IMR-90 (cell line): ENCODE results near the gene FBXW8. TPM values are rescaled to one million over a fixed set of nuclear protein-coding genes. Genes with fewer than 3 reads are reported as not detected.

ENCODE experiments used
- ATAC-seq: fragments of 200-7000 bp; cut with Tn5 transposase; 2 replicates; pipeline ENCODE4 v1.9.1; 2020; ENCODE audit warnings: low read depth, mild to moderate bottlenecking, moderate library complexity
- BruUV-seq: library from RNA; stranded (reverse); fragments of 400-500 nt; replicated peaks from 2 replicates; lab custom pipeline; 2021; lab: Mats Ljungman, UMichigan
- CTCF ChIA-PET: fragments of 300-600 bp; formaldehyde crosslinking; extraction: SDS; loops from one replicate; lab custom pipeline; 2021; ENCODE audit warnings: antibody characterized with exemption; lab: Yijun Ruan, JAX
- POLR2A ChIA-PET: fragments of 300-600 bp; sonication (Branson Sonifier 250); formaldehyde crosslinking; loops from one replicate; lab custom pipeline; 2022; ENCODE audit warnings: antibody characterized with exemption; ENCODE audit not compliant: unreplicated experiment; lab: Charles Lee
- DNase-seq: peaks from one replicate; pipeline ENCODE4 v3.0.0; 2013
- H2AFZ ChIP-seq: replicated peaks from 2 replicates; pipeline ENCODE3; 2013; ENCODE audit warnings: low read length, mild to moderate bottlenecking; ENCODE audit not compliant: poor library complexity
- H2AK5ac ChIP-seq: 2 replicates; pipeline ENCODE4 v1.6.1; 2013; ENCODE audit warnings: low read depth, low read length, inconsistent platforms
- H2AK9ac ChIP-seq: replicated peaks from 2 replicates; pipeline ENCODE3; 2013; ENCODE audit warnings: mild to moderate bottlenecking, low read depth, low read length, moderate library complexity; ENCODE audit not compliant: poor library complexity
- H2BK120ac ChIP-seq: 2 replicates; pipeline ENCODE4 v1.6.1; 2013; ENCODE audit warnings: low read depth, low read length, inconsistent platforms
- H2BK15ac ChIP-seq: 3 replicates; pipeline ENCODE4 v1.6.1; 2013; ENCODE audit warnings: low read depth, low read length, inconsistent platforms
- H2BK20ac ChIP-seq: 2 replicates; pipeline ENCODE4 v1.6.1; 2013; ENCODE audit warnings: low read depth, mild to moderate bottlenecking, inconsistent platforms, low read length, moderate library complexity
- H2BK5ac ChIP-seq: 2 replicates; pipeline ENCODE4 v1.6.1; 2013; ENCODE audit warnings: mild to moderate bottlenecking, low read depth, low read length, inconsistent platforms; ENCODE audit not compliant: poor library complexity, severe bottlenecking
- H3K14ac ChIP-seq: replicated peaks from 2 replicates; pipeline ENCODE4 v1.6.1; 2013; ENCODE audit warnings: low read depth, low read length, inconsistent platforms
- H3K18ac ChIP-seq: 2 replicates; pipeline ENCODE4 v1.6.1; 2013; ENCODE audit warnings: low read depth, low read length, control low read depth
- H3K23ac ChIP-seq: 2 replicates; pipeline ENCODE4 v1.6.1; 2013; ENCODE audit warnings: low read depth, low read length, inconsistent platforms
- H3K27ac ChIP-seq: 2 replicates; pipeline ENCODE4 v1.5.1; 2013; ENCODE audit warnings: mild to moderate bottlenecking, control low read depth, low read length; ENCODE audit not compliant: insufficient read depth
- H3K27me3 ChIP-seq: 2 replicates; pipeline ENCODE4 v1.6.1; 2013; ENCODE audit warnings: low read length; ENCODE audit not compliant: control insufficient read depth, insufficient read depth
- H3K36me3 ChIP-seq: 2 replicates; pipeline ENCODE4 v1.6.1; 2013; ENCODE audit warnings: low read length, mixed read lengths; ENCODE audit not compliant: control insufficient read depth, insufficient read depth
- H3K4ac ChIP-seq: 2 replicates; pipeline ENCODE4 v1.6.1; 2013; ENCODE audit warnings: low read depth, low read length, inconsistent platforms
- H3K4me1 ChIP-seq: 2 replicates; pipeline ENCODE4 v1.6.1; 2013; ENCODE audit warnings: low read length, mixed read lengths; ENCODE audit not compliant: control insufficient read depth, insufficient read depth
- H3K4me2 ChIP-seq: 2 replicates; pipeline ENCODE4 v1.6.1; 2013; ENCODE audit warnings: low read depth, mild to moderate bottlenecking, control low read depth, low read length, moderate library complexity
- H3K4me3 ChIP-seq: 2 replicates; pipeline ENCODE4 v1.5.1; 2013; ENCODE audit warnings: low read depth, mild to moderate bottlenecking, control low read depth, low read length, moderate library complexity; ENCODE audit not compliant: insufficient read depth
- H3K56ac ChIP-seq: 2 replicates; pipeline ENCODE4 v1.6.1; 2013; ENCODE audit warnings: low read length, inconsistent platforms; ENCODE audit not compliant: insufficient read depth; ENCODE audit errors: extremely low read depth
- H3K79me1 ChIP-seq, 2 experiments: 2 replicates each; pipeline ENCODE4 v1.6.1; 2013; ENCODE audit warnings: low read length in 2 of 2, inconsistent platforms in 1 of 2, low read depth in 1 of 2
- H3K9ac ChIP-seq: 2 replicates; pipeline ENCODE4 v1.6.1; 2013; ENCODE audit warnings: low read depth, low read length, control low read depth
- H3K9me1 ChIP-seq: 2 replicates; pipeline ENCODE4 v1.6.1; 2013; ENCODE audit warnings: low read length, inconsistent platforms; ENCODE audit not compliant: insufficient read depth
- H3K9me3 ChIP-seq: 2 replicates; pipeline ENCODE4 v1.6.1; 2013; ENCODE audit warnings: low read length; ENCODE audit not compliant: control insufficient read depth, insufficient read depth
- H4K20me1 ChIP-seq: 2 replicates; pipeline ENCODE4 v1.6.1; 2013; ENCODE audit warnings: low read length, inconsistent platforms; ENCODE audit not compliant: insufficient read depth
- H4K5ac ChIP-seq: 2 replicates; pipeline ENCODE4 v1.6.1; 2013; ENCODE audit warnings: mild to moderate bottlenecking, low read depth, low read length, control low read depth
- H4K8ac ChIP-seq, 2 experiments: 2 replicates each; pipeline ENCODE4 v1.6.1; 2013; ENCODE audit warnings: low read depth in 2 of 2, low read length in 2 of 2, control low read depth in 1 of 2, inconsistent platforms in 1 of 2
- H4K91ac ChIP-seq: 2 replicates; pipeline ENCODE4 v1.6.1; 2013; ENCODE audit warnings: low read depth, low read length, inconsistent platforms; ENCODE audit not compliant: insufficient read depth
- MXI1 ChIP-seq: IDR thresholded peaks from 2 replicates; pipeline ENCODE4 v1.6.1; 2012; ENCODE audit warnings: low read depth, mild to moderate bottlenecking, low read length, moderate library complexity, borderline replicate concordance
- WGBS, 2 experiments: methylation state at CpG; one replicate each; pipeline versions ENCODE4 v1.1.5 to v1.1.7; 2013; ENCODE audit warnings: missing lambda C conversion rate in 2 of 2; ENCODE audit not compliant: insufficient read length in 1 of 2; ENCODE audit errors: extremely low coverage in 2 of 2; 5-methylcytosine and 5-hydroxymethylcytosine counted together
- dilution Hi-C: fragments of 300-500 bp; cut with HindIII; formaldehyde crosslinking; loops from one replicate; pipeline ENCODE4 v1.14.3; 2018; ENCODE audit warnings: low sequenced_read_pairs; ENCODE audit not compliant: unreplicated experiment
- in situ Hi-C: fragments of 300-500 bp; cut with MboI; formaldehyde crosslinking; loops from 3 replicates; pipeline ENCODE4 v1.14.3; 2019; ENCODE audit warnings: low sequenced_read_pairs, inconsistent platforms, mixed read lengths
- intact Hi-C: fragments of 100-400 bp; cut with micrococcal nuclease; formaldehyde crosslinking; loops from 2 replicates; pipeline ENCODE4 v1.10.0; 2022
- polyA plus RNA-seq, 3 experiments: library from polyadenylated mRNA; depleted of rRNA; stranded (reverse); fragments of >200 nt; gene quantifications; 2 replicates each; pipeline ENCODE4 v1.2.3, GENCODE V29; 2012; ENCODE audit warnings: low replicate concordance in 1 of 3
- total RNA-seq: library from RNA; depleted of rRNA; stranded (reverse); fragments of >200 nt; gene quantifications from 2 replicates; pipeline ENCODE4 v1.2.3, GENCODE V29; 2012

FBXW8 gene
- total and polyA plus RNA-seq, 2 of the 4 experiments (the other 2 are of a cell fraction): 20.3 to 25.8 TPM

DNA sequence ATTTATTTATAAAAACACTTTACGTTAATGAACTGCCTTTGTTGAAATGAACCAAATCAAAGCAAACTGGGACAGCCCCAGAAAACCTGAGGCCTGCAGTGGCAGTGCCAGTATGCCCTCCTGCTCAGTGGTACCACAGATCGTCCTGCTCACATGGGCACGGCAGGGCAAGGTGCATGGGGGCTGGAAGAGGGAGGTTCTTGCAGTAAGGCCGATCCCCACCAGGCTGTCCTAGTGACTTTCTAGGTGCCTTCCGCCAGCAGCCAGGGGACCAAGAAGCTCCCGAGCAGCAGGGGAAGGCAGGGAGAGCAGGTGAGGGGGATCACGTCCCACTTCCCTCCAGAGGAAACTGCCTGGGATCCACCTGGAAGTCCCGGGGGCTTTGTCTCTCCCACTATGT is 124.5 kb downstream of the FBXW8 start:
- H3K27ac ChIP-seq: no peak overlapping the region
- intact Hi-C loops: no loop called here
- H3K36me3 ChIP-seq: peaks cover 2% of the 10 kb centered on the region; the same call in 1 of the 2 replicates
- no peaks in the 10 kb centered on the region for H3K79me1 ChIP-seq
- no peaks in the 10 kb centered on the region for H3K9me3 ChIP-seq
- no peak overlapping the region for H2BK20ac ChIP-seq
- no peak for ATAC-seq
- H3K4me2 ChIP-seq: no peak overlapping the region
- H2BK15ac ChIP-seq: no peak overlapping the region
- peaks cover 2% of the 10 kb centered on the region; the same call in 1 of the 2 replicates for H3K4me1 ChIP-seq
- H2AFZ ChIP-seq: no peak overlapping the region
- H3K9ac ChIP-seq: no peak overlapping the region
- H3K56ac ChIP-seq: no peak overlapping the region
- H4K5ac ChIP-seq: no peak overlapping the region
- no peak overlapping the region for H3K4me3 ChIP-seq
- in situ Hi-C loops: loop anchor here (25.0 kb wide), 1 partner anchor 802 kb away; no protein-coding TSS in a partner anchor
- DNase-seq: no peak
- H2BK5ac ChIP-seq: no peak overlapping the region
- ChIA-PET CTCF (no interaction called here), POLR2A (interaction anchor here (0.6 kb wide), 1 partner anchor 28 kb away, joined by 4 read pairs; no protein-coding TSS in a partner anchor)
- H2BK120ac ChIP-seq: no peak overlapping the region
- peaks cover 7% of the 10 kb centered on the region; the same call in 1 of the 2 replicates for H3K27me3 ChIP-seq
- TF ChIP-seq MXI1: no peak
- no peak overlapping the region for H3K14ac ChIP-seq
- no peak overlapping the region for H3K23ac ChIP-seq
- H3K4ac ChIP-seq: no peak overlapping the region
- no peak overlapping the region for H2AK5ac ChIP-seq
- dilution Hi-C loops: no loop called here
- H3K18ac ChIP-seq: no peak overlapping the region
- peak overlapping the region; percentile 61 for H2AK9ac ChIP-seq
- peaks cover 3% of the 10 kb centered on the region; the same call in 1 of the 2 replicates for H4K20me1 ChIP-seq
- no TSS peak for BruUV-seq
- no peak overlapping the region for H4K8ac ChIP-seq
- no peaks in the 10 kb centered on the region for H3K9me1 ChIP-seq
- WGBS, 2 experiments: 67% methylated on average over 1 of the region's 8 CpGs; no CpG with 5 or more reads in 1 of the 2 experiments
- no peak overlapping the region for H4K91ac ChIP-seq
